ENCODE measurements around the gene ZBTB7C. TPM values are rescaled to one million over a fixed set of nuclear protein-coding genes. Genes with fewer than 3 reads are reported as not detected.
A peak's percentile ranks its signal among the peaks of the same experiment; 100 is the strongest.

Gene ZBTB7C
- total RNA-seq, 2 donors from 2014 or later, result not detected

DNA sequence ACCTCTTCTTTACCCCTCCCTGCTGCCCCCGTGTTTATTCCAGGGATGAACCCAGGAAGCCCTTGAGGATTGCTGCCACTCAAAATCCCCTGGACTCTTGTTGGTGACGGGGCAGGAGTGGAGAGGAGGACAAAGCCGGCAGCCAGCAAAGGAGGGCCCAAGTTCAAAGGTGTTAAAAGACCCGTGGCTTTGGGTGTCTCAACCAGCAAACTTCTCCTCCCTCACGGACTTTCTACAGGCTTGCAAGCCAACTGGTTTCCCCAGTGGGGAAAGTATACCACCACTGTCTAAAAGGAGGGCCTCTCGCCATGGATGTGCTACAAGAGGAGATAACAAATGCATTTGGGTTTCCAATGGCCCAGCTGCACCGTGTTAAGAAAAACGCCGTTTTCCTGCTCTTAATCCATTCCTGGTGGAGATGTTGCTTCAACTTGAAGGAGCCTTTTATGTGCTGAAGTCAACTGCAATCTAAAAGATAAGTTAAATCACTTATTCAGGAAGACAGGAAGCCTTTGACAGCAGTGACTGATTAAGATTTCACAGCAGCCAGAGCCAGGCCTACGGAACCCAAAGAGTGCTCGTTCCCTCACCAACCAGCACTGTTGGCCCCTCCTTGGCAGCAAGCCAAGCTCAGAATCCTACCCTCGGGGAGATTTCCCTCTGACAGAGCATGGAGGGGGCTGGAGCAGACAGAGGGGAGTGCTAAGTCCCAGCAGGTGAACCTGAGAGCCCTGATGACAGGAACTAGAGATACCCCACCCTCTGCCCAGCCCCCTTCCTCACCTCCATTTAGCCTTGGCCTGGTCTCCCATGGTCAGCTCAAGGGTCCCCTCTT, 57.8 kb downstream of the ZBTB7C start:
- no peak overlapping the region for H3K27ac Mint-ChIP-seq
- H3K36me3 Mint-ChIP-seq, result no peaks in the 10 kb centered on the region
- ATAC-seq (no peak), DNase-seq (ENCODE audit: low spot score in 2 of 2) (no peak)
- H3K9me3 Mint-ChIP-seq, result no peaks in the 10 kb centered on the region

- Mint-ChIP-seq H3K36me3 (no peaks in the 10 kb centered on the region), H3K9me3 (no peaks in the 10 kb centered on the region), H3K27ac (no peak overlapping the region)
- DNase-seq (ENCODE audit: low spot score in 2 of 2), result no peak
- ATAC-seq, result no peak
Measured at GRCh38 chr18:48348739-48349138, 60.4 kb downstream of the ZBTB7C start.

DNA sequence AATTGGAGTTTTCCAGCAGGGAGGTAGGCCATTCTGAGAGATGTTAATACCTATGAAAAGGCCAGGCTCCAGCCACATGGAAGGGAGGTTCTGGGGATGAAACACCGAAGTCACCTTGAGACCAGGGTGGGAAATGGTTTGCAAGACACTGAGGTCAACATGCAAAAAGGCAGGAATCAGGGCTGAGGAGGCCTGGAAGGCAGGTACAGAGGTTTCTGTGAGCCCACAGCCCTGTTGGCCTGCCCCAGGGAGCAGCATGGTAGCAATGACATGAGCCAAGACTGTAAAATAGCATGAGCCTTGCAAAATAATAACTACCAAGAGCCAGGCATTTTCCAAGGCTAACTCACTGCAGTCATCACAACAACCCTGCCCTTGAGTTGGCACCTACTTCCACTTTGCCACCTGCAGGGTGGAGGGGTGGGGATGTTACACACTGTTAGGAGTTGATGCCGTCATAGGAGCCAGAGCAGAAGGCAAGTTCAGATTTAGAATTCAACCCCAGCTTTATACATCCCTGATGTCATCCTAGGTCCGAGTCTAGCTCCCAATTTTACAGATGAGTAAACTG, 61.3 kb downstream of the ZBTB7C start:
- DNase-seq (ENCODE audit: low spot score in 2 of 2) (no peak), ATAC-seq (no peak)
- Mint-ChIP-seq H3K36me3 (no peaks in the 10 kb centered on the region), H3K27ac (no peak overlapping the region), H3K9me3 (no peaks in the 10 kb centered on the region)

- ATAC-seq, result no peak
- no peaks in the 10 kb centered on the region for H3K9me3 Mint-ChIP-seq
Measured at GRCh38 chr18:48345596-48345995, 63.6 kb downstream of the ZBTB7C start.

GRCh38 chr18:48342581-48342980, 66.6 kb downstream of the ZBTB7C start:
- DNase-seq (ENCODE audit: low spot score in 2 of 2) (no peak), ATAC-seq (no peak)
- H3K36me3 Mint-ChIP-seq, result no peaks in the 10 kb centered on the region
- H3K27ac Mint-ChIP-seq, result no peak overlapping the region
- H3K9me3 Mint-ChIP-seq, result no peaks in the 10 kb centered on the region

More at GRCh38 chr18:48345596-48345995, 63.6 kb downstream of the ZBTB7C start:
- Mint-ChIP-seq H3K27ac (no peak overlapping the region), H3K36me3 (no peaks in the 10 kb centered on the region)
- DNase-seq (ENCODE audit: low spot score in 2 of 2), result no peak

DNA sequence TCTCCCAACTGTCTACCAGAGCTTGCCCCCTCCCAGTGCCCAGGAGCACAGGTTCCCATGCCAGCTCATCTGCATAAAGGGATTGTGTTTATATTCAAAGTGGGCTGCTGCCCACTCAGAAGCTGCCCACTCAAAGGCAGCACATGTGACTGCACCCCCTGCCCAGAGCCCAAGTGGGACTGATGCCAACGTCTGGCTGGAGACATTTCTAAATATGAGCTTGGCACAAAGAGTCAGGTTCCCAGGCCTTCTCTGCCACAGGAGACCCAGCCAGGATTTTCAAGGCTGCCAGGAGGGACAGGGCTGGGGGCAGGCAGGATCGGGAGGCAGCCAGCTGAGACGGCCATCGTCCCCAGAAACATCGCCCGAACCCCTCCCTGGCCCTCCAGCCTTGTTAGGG, 67.1 kb downstream of the ZBTB7C start:
- no peak for ATAC-seq
- Mint-ChIP-seq H3K36me3 (no peaks in the 10 kb centered on the region), H3K27ac (no peak overlapping the region), H3K9me3 (no peaks in the 10 kb centered on the region)
- DNase-seq (ENCODE audit: low spot score in 2 of 2), result no peak

DNA sequence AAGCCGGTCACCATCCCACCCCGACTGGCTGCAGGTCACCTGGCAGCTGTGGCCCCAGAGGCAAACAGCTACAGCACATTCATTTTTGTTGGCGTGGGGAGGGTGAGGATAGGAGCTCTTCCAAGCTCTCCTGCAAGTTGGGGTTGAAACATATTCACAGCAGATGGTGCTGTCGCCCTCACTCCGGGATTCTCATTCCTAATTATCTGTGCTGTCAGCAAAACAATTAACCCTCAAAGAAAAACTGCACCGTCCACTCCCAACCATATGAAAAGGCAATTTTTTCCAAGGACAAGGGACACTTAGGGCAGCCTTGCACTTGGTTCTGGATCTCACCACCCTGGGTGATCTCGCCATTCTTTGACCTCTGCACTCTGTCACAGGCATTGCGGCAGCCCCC, 68.6 kb downstream of the ZBTB7C start:
- DNase-seq (ENCODE audit: low spot score in 2 of 2), result no peak
- Mint-ChIP-seq H3K27ac (no peak overlapping the region), H3K9me3 (no peaks in the 10 kb centered on the region), H3K36me3 (no peaks in the 10 kb centered on the region)
- ATAC-seq, result no peak

DNA sequence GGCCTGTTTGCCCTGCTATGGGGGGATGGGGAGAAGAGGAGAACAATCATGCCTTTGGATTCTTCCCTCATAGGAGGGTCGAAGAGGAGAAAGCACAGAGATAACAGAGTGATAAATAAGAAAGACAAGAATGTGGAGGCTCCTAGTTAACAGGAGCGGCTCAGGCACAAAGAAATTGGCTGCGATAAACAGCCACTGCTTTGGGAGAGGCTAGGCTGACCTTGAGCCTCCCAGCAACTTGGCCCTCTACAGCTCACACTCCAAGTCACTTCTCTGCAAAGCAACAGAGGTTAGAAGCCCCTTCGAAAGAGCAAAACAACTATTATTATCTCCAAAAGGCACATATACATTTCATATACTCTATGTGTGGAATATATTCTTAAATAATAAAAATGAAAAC, 69.5 kb downstream of the ZBTB7C start:
- H3K36me3 Mint-ChIP-seq, result no peaks in the 10 kb centered on the region
- no peaks in the 10 kb centered on the region for H3K9me3 Mint-ChIP-seq
- ATAC-seq (no peak), DNase-seq (ENCODE audit: low spot score in 2 of 2) (no peak)
- H3K27ac Mint-ChIP-seq, result no peak overlapping the region

DNA sequence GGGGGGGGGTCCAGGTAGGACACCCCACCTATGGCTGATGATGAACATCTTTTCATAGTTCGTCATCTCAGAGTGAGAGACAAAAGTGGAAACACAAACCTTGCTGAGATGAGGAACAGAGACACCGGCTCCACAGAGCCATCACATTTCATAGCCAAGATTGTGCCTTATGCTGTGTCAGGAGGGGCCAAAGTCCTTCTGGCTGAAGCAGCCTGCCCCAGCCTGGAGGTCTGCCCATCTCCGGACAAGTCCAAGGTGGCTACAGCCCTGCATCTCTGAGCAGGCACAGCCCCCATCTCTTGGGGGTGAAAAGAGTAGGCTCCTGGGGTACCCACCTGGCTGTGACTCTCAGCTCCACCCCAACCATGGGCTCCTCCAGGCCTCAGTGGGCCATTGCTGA, 70.3 kb downstream of the ZBTB7C start:
- no peak overlapping the region for H3K27ac Mint-ChIP-seq
- H3K36me3 Mint-ChIP-seq, result no peaks in the 10 kb centered on the region
- no peak for DNase-seq (ENCODE audit: low spot score in 2 of 2)
- no peak for ATAC-seq
- no peaks in the 10 kb centered on the region for H3K9me3 Mint-ChIP-seq

DNA sequence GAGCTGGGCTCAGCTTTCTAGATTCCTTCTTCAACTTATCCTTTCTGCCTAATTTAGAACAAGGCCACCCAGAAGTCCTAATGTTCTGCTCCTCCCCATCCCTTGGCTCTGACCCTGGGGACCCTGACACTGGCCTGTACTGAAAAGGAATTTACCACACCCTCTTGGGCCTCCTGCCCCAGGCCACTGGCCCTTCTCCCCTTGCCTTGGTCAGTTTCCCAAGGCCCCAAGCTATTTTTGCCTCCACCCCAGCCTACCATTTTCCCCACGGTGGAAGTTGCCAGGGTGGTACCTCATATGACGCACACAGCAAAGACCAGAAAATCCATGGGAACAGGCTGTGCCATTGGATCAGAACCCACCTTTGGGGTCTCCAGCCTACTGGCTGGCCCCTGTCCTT, 72.1 kb downstream of the ZBTB7C start:
- DNase-seq (ENCODE audit: low spot score in 2 of 2) (no peak), ATAC-seq (no peak)
- no peaks in the 10 kb centered on the region for H3K9me3 Mint-ChIP-seq
- no peaks in the 10 kb centered on the region for H3K36me3 Mint-ChIP-seq
- no peak overlapping the region for H3K27ac Mint-ChIP-seq

GRCh38 chr18:48336332-48336731, 72.9 kb downstream of the ZBTB7C start:
- DNase-seq (ENCODE audit: low spot score in 2 of 2) (no peak), ATAC-seq (no peak)
- Mint-ChIP-seq H3K9me3 (no peaks in the 10 kb centered on the region), H3K36me3 (no peaks in the 10 kb centered on the region), H3K27ac (no peak overlapping the region)

GRCh38 chr18:48335829-48336228, 73.4 kb downstream of the ZBTB7C start:
- Mint-ChIP-seq H3K36me3 (no peaks in the 10 kb centered on the region), H3K9me3 (no peaks in the 10 kb centered on the region), H3K27ac (no peak overlapping the region)
- ATAC-seq, result no peak
- no peak for DNase-seq (ENCODE audit: low spot score in 2 of 2)

GRCh38 chr18:48334845-48335244, 74.3 kb downstream of the ZBTB7C start:
- no peaks in the 10 kb centered on the region for H3K36me3 Mint-ChIP-seq
- ATAC-seq, result no peak
- H3K9me3 Mint-ChIP-seq, result no peaks in the 10 kb centered on the region
- H3K27ac Mint-ChIP-seq, result no peak overlapping the region
- no peak for DNase-seq (ENCODE audit: low spot score in 2 of 2)

GRCh38 chr18:48333563-48333962, 75.6 kb downstream of the ZBTB7C start:
- no peak for ATAC-seq
- Mint-ChIP-seq H3K9me3 (no peaks in the 10 kb centered on the region), H3K36me3 (no peaks in the 10 kb centered on the region), H3K27ac (no peak overlapping the region)
- DNase-seq (ENCODE audit: low spot score in 2 of 2), result no peak

DNA sequence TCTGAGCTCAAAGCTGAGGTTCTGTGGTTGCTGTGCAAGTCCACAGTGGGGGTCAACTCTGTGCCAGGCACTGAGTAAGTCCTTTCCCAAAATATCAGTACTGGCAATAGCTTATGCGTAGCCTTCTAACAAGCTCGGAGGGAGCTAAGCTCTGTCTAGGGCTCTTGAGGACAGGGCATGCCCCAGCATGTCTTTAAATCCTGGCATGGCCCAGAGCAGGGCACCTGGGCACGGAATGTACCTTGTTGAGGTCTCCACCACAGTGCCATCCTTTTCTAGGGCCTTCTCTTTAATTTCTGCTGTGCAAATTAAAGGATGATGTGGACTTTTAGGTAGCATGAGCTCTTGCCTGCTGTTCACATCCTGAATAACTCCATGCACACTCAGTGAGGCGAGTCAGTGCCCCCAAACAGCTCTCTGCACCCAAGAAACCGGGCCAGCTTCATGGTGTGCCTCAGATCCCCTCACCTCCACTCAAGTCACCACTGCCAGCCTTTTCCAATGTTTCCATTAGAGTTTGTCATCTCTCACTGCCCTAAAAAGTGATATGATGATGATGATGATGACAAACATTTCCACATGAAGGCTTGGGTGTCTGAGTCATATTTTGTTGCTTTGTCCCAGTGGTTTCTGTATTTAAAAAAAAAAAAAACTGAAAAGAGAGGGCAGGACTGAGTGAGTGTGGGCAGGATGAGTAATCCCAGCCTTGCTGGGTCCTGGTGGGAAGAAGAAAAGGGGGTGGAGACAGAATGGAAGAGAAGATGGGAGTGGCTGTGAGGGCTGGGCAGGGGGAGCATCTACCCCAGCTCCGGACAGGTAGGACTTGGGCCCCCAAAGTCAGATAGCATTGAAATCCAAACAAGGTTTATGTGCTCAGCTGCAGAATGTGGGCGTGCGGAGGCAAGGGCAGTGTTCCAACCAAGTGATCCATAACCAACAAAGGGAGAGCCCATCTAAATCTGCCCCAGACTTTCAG, 78.9 kb downstream of the ZBTB7C start:
- Mint-ChIP-seq H3K27ac (peak overlapping the region in 1 of 2 donors; percentile 40), H3K9me3 (no peaks in the 10 kb centered on the region), H3K36me3 (no peaks in the 10 kb centered on the region)
- ATAC-seq (peak; percentile 74 to 83), DNase-seq (ENCODE audit: low spot score in 2 of 2) (no peak)

GRCh38 chr18:48328473-48329210, 80.5 kb downstream of the ZBTB7C start:
- Mint-ChIP-seq H3K36me3 (no peaks in the 10 kb centered on the region), H3K27ac (peak overlapping the region in 1 of 2 donors; percentile 40), H3K9me3 (no peaks in the 10 kb centered on the region)
- ATAC-seq (no peak), DNase-seq (ENCODE audit: low spot score in 2 of 2) (no peak)
